AG09319 (cell line): ENCODE measurements around the gene ANO1.

Experiments used
- DNase-seq: peaks from one replicate; pipeline ENCODE4 v3.0.0-alpha.2; 2010; ENCODE audit warnings: low read depth; ENCODE audit errors: extremely low read depth
- CTCF ChIP-seq: IDR thresholded peaks from 2 replicates; pipeline ENCODE4 v1.5.1; 2011; ENCODE audit warnings: low read depth, mild to moderate bottlenecking, inconsistent platforms, low read length, moderate library complexity

The ANO1 gene

DNA sequence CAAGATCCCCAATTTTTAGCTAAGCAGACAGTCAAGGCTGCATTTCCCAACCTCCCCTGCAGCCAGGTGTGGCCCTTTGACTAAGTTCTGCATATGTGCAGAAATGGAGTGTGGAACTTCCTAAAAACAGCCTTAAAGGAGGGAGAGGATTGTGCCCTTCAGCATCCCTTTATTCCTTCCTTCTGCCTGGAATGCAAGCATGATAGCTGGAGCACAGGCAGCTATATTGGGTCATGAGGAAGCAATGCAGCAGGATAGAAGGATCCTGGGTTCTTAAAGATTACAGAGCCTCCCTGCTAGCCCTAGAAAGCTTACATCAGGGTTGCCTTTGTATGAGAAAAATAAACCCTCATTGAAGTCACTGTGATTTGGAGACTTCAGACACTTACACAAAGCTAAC is 154.9 kb downstream of the ANO1 start:
- TF ChIP-seq CTCF, result no peak
- DNase-seq, result no peak

GRCh38 chr11:70233511-70233934 is 155.4 kb downstream of the ANO1 start:
- no peak for DNase-seq
- TF ChIP-seq CTCF, result no peak

DNA sequence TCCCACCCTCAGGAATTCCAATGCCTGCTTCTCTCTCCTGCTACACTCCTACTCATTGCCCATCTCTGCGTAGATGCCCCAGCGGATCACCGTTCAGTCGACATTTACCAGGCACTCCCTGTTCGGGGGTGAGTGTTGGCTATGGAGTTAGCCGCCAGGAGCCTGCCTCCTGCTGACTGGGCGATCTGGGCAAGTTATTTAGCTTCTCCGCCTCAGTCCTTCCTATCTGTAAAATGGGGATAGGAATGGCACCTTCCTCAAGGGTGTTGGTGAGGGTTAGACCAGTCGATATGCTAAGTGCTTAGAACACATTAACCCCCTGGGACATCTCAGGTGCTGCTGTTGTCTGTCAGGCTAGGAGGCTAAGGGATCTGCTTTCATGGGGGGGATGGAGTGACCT is 155.8 kb downstream of the ANO1 start:
- no peak for TF ChIP-seq CTCF
- no peak for DNase-seq
